ENCODE results near the gene IGSF5. TPM values are rescaled to one million over a fixed set of nuclear protein-coding genes. Genes with fewer than 3 reads are reported as not detected.

IGSF5 gene
- total RNA-seq, 1 experiment from 2014 or later = 0.18 TPM

- intact Hi-C loops (cut with micrococcal nuclease; ENCODE audit: unreplicated experiment) = no loop called here
- ChIA-PET POLR2A (no interaction called here), CTCF (no interaction called here)
- no peaks in the 10 kb centered on the region for H3K4me1 Mint-ChIP-seq (ENCODE audit: low read depth, unreplicated experiment)
- Histone ChIP-seq H3K4me1 (no peaks in the 10 kb centered on the region), H3K4me3 (ENCODE audit: low read depth, low read length) (no peak overlapping the region), H3K9me3 (no peaks in the 10 kb centered on the region), H3K36me3 (ENCODE audit: control insufficient read depth, insufficient read depth, low read length) (no peaks in the 10 kb centered on the region), H3K27me3 (replicated peaks; ENCODE audit: control insufficient read depth, insufficient read depth, low read length) (no peaks in the 10 kb centered on the region)
- BruUV-seq (replicated peaks) = no TSS peak
- no peak overlapping the region for H3K27ac Mint-ChIP-seq (ENCODE audit: unreplicated experiment)
- no peaks in the 10 kb centered on the region for H3K36me3 Mint-ChIP-seq (ENCODE audit: insufficient read depth, unreplicated experiment)
- no peak overlapping the region for H3K4me3 Mint-ChIP-seq (ENCODE audit: unreplicated experiment)
- TF ChIP-seq CTCF (IDR thresholded peaks at IDR 0.05; ENCODE audit: insufficient read depth in 1 of 2, low read depth in 1 of 2, low read length in 1 of 2, severe bottlenecking in 1 of 2, unreplicated experiment in 1 of 2) = no peak
- no peak for DNase-seq
- no peaks in the 10 kb centered on the region for H3K9me3 Mint-ChIP-seq (ENCODE audit: unreplicated experiment)
- peaks cover 2% of the 10 kb centered on the region for H3K27me3 Mint-ChIP-seq (ENCODE audit: insufficient read depth, unreplicated experiment)
These were observed 37.7 kb upstream of the IGSF5 start for GRCh38 chr21:39707316-39707715.

- H3K4me1 Mint-ChIP-seq (ENCODE audit: low read depth, unreplicated experiment) = peaks cover 6% of the 10 kb centered on the region
- H3K9me3 Mint-ChIP-seq (ENCODE audit: unreplicated experiment) = no peaks in the 10 kb centered on the region
- no peak overlapping the region for H3K4me3 Mint-ChIP-seq (ENCODE audit: unreplicated experiment)
- H3K9me3 ChIP-seq = no peaks in the 10 kb centered on the region
- H3K27me3 Mint-ChIP-seq (ENCODE audit: insufficient read depth, unreplicated experiment) = peaks cover 5% of the 10 kb centered on the region
- no TSS peak for BruUV-seq (replicated peaks)
- ChIA-PET POLR2A (no interaction called here), CTCF (no interaction called here)
- intact Hi-C loops (cut with micrococcal nuclease; ENCODE audit: unreplicated experiment) = no loop called here
- no peaks in the 10 kb centered on the region for H3K36me3 Mint-ChIP-seq (ENCODE audit: insufficient read depth, unreplicated experiment)
- TF ChIP-seq CTCF (IDR thresholded peaks at IDR 0.05; ENCODE audit: insufficient read depth in 1 of 2, low read depth in 1 of 2, low read length in 1 of 2, severe bottlenecking in 1 of 2, unreplicated experiment in 1 of 2) = no peak
- no peak for DNase-seq
- H3K36me3 ChIP-seq (ENCODE audit: control insufficient read depth, insufficient read depth, low read length) = no peaks in the 10 kb centered on the region
- no peaks in the 10 kb centered on the region for H3K4me1 ChIP-seq
- no peaks in the 10 kb centered on the region for H3K27me3 ChIP-seq (replicated peaks; ENCODE audit: control insufficient read depth, insufficient read depth, low read length)
- no peak overlapping the region for H3K27ac Mint-ChIP-seq (ENCODE audit: unreplicated experiment)
- no peak overlapping the region for H3K4me3 ChIP-seq (ENCODE audit: low read depth, low read length)
These were observed 34.1 kb upstream of the IGSF5 start for GRCh38 chr21:39710866-39711265.

GRCh38 chr21:39712273-39712672 is 32.7 kb upstream of the IGSF5 start:
- H3K27ac Mint-ChIP-seq (ENCODE audit: unreplicated experiment) = no peak overlapping the region
- Histone ChIP-seq H3K4me3 (ENCODE audit: low read depth, low read length) (no peak overlapping the region), H3K36me3 (ENCODE audit: control insufficient read depth, insufficient read depth, low read length) (no peaks in the 10 kb centered on the region), H3K9me3 (no peaks in the 10 kb centered on the region), H3K27me3 (replicated peaks; ENCODE audit: control insufficient read depth, insufficient read depth, low read length) (no peaks in the 10 kb centered on the region), H3K4me1 (no peaks in the 10 kb centered on the region)
- ChIA-PET CTCF (no interaction called here), POLR2A (no interaction called here)
- no peak overlapping the region for H3K4me3 Mint-ChIP-seq (ENCODE audit: unreplicated experiment)
- no peak for DNase-seq
- no peaks in the 10 kb centered on the region for H3K36me3 Mint-ChIP-seq (ENCODE audit: insufficient read depth, unreplicated experiment)
- peaks cover 6% of the 10 kb centered on the region for H3K4me1 Mint-ChIP-seq (ENCODE audit: low read depth, unreplicated experiment)
- intact Hi-C loops (cut with micrococcal nuclease; ENCODE audit: unreplicated experiment) = no loop called here
- no TSS peak for BruUV-seq (replicated peaks)
- no peaks in the 10 kb centered on the region for H3K9me3 Mint-ChIP-seq (ENCODE audit: unreplicated experiment)
- no peak for TF ChIP-seq CTCF (IDR thresholded peaks at IDR 0.05; ENCODE audit: insufficient read depth in 1 of 2, low read depth in 1 of 2, low read length in 1 of 2, severe bottlenecking in 1 of 2, unreplicated experiment in 1 of 2)
- peaks cover 8% of the 10 kb centered on the region for H3K27me3 Mint-ChIP-seq (ENCODE audit: insufficient read depth, unreplicated experiment)

All from Caco-2 (cell line).